Neural progenitor cell (in vitro differentiated cells): ENCODE results near the gene TRANK1. TPM values are rescaled to one million over a fixed set of nuclear protein-coding genes. Genes with fewer than 3 reads are reported as not detected.
A peak's percentile ranks its signal among the peaks of the same experiment; 100 is the strongest.
"Not testable (repeated sequence)": the region's sequence is repeated elsewhere in the genome, so short reads cannot be mapped to it uniquely, and the experiment has no call there.

ENCODE experiments used
- DNase-seq: peaks from one replicate; pipeline ENCODE4 v3.0.0-alpha.2; 2016; ENCODE audit warnings: low spot score
- H2AFZ ChIP-seq: fragments of 200-600 bp; sonication (generic); replicated peaks from 2 replicates; pipeline ENCODE4 v1.6.1; 2016; ENCODE audit warnings: antibody characterized with exemption
- H3F3A ChIP-seq: fragments of 200-600 bp; sonication (generic); 2 replicates; pipeline ENCODE4 v1.6.1; 2016; ENCODE audit warnings: antibody characterized with exemption, low read depth
- H3K27ac ChIP-seq: fragments of 200-600 bp; sonication (generic); 2 replicates; pipeline ENCODE4 v1.5.1; 2016; ENCODE audit warnings: mild to moderate bottlenecking
- H3K27me3 ChIP-seq: fragments of 200-600 bp; sonication (generic); 2 replicates; pipeline ENCODE4 v1.6.1; 2016; ENCODE audit warnings: mild to moderate bottlenecking, moderate library complexity
- H3K36me3 ChIP-seq: fragments of 200-600 bp; sonication (generic); 2 replicates; pipeline ENCODE4 v1.5.1; 2016
- H3K4me1 ChIP-seq: fragments of 200-600 bp; sonication (generic); 2 replicates; pipeline ENCODE4 v1.6.1; 2016; ENCODE audit warnings: mixed run types
- H3K4me2 ChIP-seq: fragments of 200-600 bp; sonication (generic); 2 replicates; pipeline ENCODE4 v1.6.1; 2016
- H3K4me3 ChIP-seq: fragments of 200-600 bp; sonication (generic); 2 replicates; pipeline ENCODE4 v1.5.1; 2016
- H3K79me2 ChIP-seq: fragments of 200-600 bp; sonication (generic); 2 replicates; pipeline ENCODE4 v1.6.1; 2016; ENCODE audit warnings: low read depth
- H3K9ac ChIP-seq: fragments of 200-600 bp; sonication (generic); 2 replicates; pipeline ENCODE4 v1.6.1; 2016
- H3K9me3 ChIP-seq: fragments of 200-600 bp; sonication (generic); 2 replicates; pipeline ENCODE4 v1.5.1; 2016; ENCODE audit warnings: low read depth
- H4K20me1 ChIP-seq: fragments of 200-600 bp; sonication (generic); 2 replicates; pipeline ENCODE4 v1.6.1; 2016; ENCODE audit warnings: low read depth
- H3K27ac Mint-ChIP-seq: 3 replicates; pipeline ENCODE4 v1.8.0; 2021; ENCODE audit warnings: mixed read lengths
- H3K27me3 Mint-ChIP-seq: 2 replicates; pipeline ENCODE4 v1.8.0; 2022; ENCODE audit warnings: low read depth, mild to moderate bottlenecking, inconsistent platforms, moderate library complexity, mixed read lengths; ENCODE audit not compliant: insufficient read depth
- H3K36me3 Mint-ChIP-seq: 3 replicates; pipeline ENCODE4 v1.8.0; 2021; ENCODE audit warnings: mixed read lengths
- H3K4me1 Mint-ChIP-seq: 3 replicates; pipeline ENCODE4 v1.8.0; 2021; ENCODE audit warnings: mixed read lengths
- H3K4me3 Mint-ChIP-seq: 3 replicates; pipeline ENCODE4 v1.8.0; 2021; ENCODE audit warnings: mild to moderate bottlenecking, moderate library complexity, mixed read lengths
- H3K9me3 Mint-ChIP-seq: 3 replicates; pipeline ENCODE4 v1.8.0; 2020; ENCODE audit warnings: mixed read lengths
- EZH2 ChIP-seq: fragments of 200-600 bp; sonication (generic); IDR thresholded peaks from 2 replicates; pipeline ENCODE4 v1.6.1; 2017; ENCODE audit warnings: antibody characterized with exemption, mild to moderate bottlenecking, moderate library complexity
- EZH2phosphoT487 ChIP-seq: fragments of 200-600 bp; sonication (generic); IDR thresholded peaks from 2 replicates; pipeline ENCODE4 v1.6.1; 2017; ENCODE audit warnings: antibody characterized with exemption
- total RNA-seq: library from RNA; depleted of rRNA; stranded (reverse); fragments of >200 nt; gene quantifications from 2 replicates; pipeline ENCODE4 v1.2.3, GENCODE V29; 2015; ENCODE audit warnings: low replicate concordance
- TF ChIP-seq, protein P1 (sequence below): fragments of 200-600 bp; sonication (generic); IDR thresholded peaks from 2 replicates; pipeline ENCODE4 v1.5.1; 2017; ENCODE audit warnings: antibody characterized with exemption, mild to moderate bottlenecking

The TRANK1 gene
- total RNA-seq, 1 donor from 2014 or later, result 10.5 TPM

DNA sequence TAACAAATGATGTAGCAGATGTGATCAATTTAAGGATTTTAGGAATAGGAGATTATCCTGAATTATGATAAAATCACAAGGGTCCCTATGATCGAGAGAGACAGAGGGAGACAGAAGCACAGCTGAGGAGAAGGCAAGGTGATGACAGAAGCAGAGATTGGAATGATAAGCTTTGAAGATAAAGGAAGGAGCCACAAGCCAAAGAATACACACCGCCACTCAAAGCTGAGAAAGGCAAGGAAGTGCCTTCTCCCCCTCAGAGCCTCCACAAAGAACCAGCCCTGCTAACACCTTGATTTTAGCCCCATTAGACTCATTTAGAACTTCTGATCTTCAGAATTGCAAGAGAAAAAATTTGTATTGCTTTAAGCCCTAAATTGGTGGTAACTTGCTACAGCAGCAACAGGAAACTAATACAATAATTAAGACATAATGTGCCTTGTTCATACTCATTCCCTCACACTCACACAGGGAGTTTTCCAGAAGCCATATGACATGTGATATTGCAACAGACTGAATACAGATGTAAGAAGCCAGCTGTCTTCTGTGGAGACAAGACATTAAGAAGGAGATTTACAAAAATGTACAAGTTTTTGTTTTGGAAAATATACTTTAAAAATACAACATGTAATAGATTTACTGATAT, 38.2 kb downstream of the TRANK1 start:
- H3K4me3 ChIP-seq, result no peak overlapping the region
- H3K36me3 Mint-ChIP-seq, result no peaks in the 10 kb centered on the region
- no peak overlapping the region for H3K4me2 ChIP-seq
- H3K27me3 ChIP-seq, result no peaks in the 10 kb centered on the region
- no peak for DNase-seq
- peaks cover 2% of the 10 kb centered on the region for H3K27me3 Mint-ChIP-seq
- H3K9me3 Mint-ChIP-seq, result no peaks in the 10 kb centered on the region
- no peaks in the 10 kb centered on the region for H3K36me3 ChIP-seq
- no peaks in the 10 kb centered on the region for H3K4me1 Mint-ChIP-seq
- no peaks in the 10 kb centered on the region for H3K4me1 ChIP-seq
- H3K9me3 ChIP-seq, result no peaks in the 10 kb centered on the region
- H2AFZ ChIP-seq, result no peak overlapping the region
- H3K27ac Mint-ChIP-seq, result no peak overlapping the region
- H3K27ac ChIP-seq, result no peak overlapping the region
- H4K20me1 ChIP-seq, result no peaks in the 10 kb centered on the region
- H3K79me2 ChIP-seq, result no peaks in the 10 kb centered on the region
- H3F3A ChIP-seq, result no peaks in the 10 kb centered on the region
- no peak overlapping the region for H3K4me3 Mint-ChIP-seq
- H3K9ac ChIP-seq, result no peak overlapping the region
- no peak for TF ChIP-seq EZH2phosphoT487
- TF ChIP-seq EZH2, result no peak
- TF ChIP-seq, protein P1, sequence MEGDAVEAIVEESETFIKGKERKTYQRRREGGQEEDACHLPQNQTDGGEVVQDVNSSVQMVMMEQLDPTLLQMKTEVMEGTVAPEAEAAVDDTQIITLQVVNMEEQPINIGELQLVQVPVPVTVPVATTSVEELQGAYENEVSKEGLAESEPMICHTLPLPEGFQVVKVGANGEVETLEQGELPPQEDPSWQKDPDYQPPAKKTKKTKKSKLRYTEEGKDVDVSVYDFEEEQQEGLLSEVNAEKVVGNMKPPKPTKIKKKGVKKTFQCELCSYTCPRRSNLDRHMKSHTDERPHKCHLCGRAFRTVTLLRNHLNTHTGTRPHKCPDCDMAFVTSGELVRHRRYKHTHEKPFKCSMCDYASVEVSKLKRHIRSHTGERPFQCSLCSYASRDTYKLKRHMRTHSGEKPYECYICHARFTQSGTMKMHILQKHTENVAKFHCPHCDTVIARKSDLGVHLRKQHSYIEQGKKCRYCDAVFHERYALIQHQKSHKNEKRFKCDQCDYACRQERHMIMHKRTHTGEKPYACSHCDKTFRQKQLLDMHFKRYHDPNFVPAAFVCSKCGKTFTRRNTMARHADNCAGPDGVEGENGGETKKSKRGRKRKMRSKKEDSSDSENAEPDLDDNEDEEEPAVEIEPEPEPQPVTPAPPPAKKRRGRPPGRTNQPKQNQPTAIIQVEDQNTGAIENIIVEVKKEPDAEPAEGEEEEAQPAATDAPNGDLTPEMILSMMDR, result no peak

DNA sequence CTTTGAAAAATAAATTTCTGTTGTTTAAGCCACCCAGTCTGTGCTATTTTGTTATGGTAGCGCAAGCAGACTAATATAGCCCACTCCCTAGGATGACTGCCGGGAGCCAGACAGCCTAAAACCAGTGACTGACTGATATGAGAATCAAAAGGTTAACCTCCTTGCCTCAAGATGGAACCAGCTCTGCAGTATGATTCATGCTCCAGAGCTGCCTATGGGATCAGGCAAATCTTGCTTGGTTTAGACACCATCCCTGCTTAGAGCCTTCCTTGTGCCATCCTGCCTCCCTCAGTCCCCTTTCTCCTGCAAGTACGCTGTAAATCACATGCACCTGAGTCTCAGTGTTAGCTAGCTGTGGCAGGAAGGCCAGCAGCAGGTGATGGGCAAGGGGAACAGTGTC, 39.3 kb downstream of the TRANK1 start:
- H3K4me3 ChIP-seq, result no peak overlapping the region
- Mint-ChIP-seq H3K36me3 (no peaks in the 10 kb centered on the region), H3K4me3 (no peak overlapping the region), H3K9me3 (no peaks in the 10 kb centered on the region), H3K27me3 (peaks cover 2% of the 10 kb centered on the region), H3K4me1 (no peaks in the 10 kb centered on the region), H3K27ac (no peak overlapping the region)
- no peak overlapping the region for H3K9ac ChIP-seq
- DNase-seq, result no peak
- H3K4me2 ChIP-seq, result no peak overlapping the region
- no peak overlapping the region for H2AFZ ChIP-seq
- no peaks in the 10 kb centered on the region for H3K27me3 ChIP-seq
- H4K20me1 ChIP-seq, result no peaks in the 10 kb centered on the region
- TF ChIP-seq, protein P1, result no peak
- no peak for TF ChIP-seq EZH2phosphoT487
- TF ChIP-seq EZH2, result no peak
- H3K9me3 ChIP-seq, result no peaks in the 10 kb centered on the region
- no peak overlapping the region for H3K27ac ChIP-seq
- no peaks in the 10 kb centered on the region for H3F3A ChIP-seq
- H3K79me2 ChIP-seq, result no peaks in the 10 kb centered on the region
- no peaks in the 10 kb centered on the region for H3K36me3 ChIP-seq
- H3K4me1 ChIP-seq, result no peaks in the 10 kb centered on the region

DNA sequence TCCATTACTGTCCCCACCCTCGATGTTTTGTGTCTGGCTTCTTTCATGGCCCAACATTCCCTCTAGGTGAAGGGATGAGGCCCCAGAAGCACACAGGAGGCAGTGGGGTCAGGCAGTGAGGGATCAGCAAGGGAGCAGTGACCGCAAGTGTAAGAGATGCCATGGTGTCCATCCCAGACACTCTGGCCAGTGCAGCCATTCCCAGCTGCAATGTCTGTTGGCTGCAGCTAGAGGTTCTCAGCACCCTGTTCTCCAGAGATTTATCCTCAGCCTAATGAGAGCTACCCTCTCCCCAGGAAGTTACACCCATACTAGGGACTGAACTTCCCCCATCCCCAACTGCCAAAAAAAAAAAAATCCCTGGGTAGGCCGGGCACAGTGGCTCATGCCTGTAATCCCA, 40.2 kb downstream of the TRANK1 start:
- TF ChIP-seq EZH2 (no peak), EZH2phosphoT487 (no peak)
- TF ChIP-seq, protein P1, result peak; percentile 48
- peaks cover 2% of the 10 kb centered on the region for H3K27me3 Mint-ChIP-seq
- H3K4me2 ChIP-seq, result no peak overlapping the region

DNA sequence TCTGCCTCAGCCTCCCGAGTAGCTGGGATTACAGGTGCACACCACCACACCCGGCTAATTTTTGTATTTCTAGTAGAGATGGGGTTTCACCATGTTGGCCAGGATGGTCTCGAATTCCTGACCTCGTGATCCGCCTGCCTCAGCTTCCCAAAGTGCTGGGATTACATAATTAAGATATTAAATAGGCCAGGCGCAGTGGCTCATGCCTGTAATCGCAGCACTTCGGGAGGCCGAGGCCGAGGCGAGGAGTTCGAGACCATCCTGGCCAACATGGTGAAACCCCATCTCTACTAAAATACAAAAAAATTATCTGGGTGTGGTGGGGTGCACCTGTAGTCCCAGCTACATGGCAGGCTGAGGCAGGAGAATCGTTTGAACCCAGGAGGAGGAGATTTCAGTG, 40.8 kb downstream of the TRANK1 start:
- H3K4me2 ChIP-seq, H3K9me3 Mint-ChIP-seq, H4K20me1 ChIP-seq, H3K4me1 ChIP-seq, H2AFZ ChIP-seq, H3K4me3 Mint-ChIP-seq, H3K79me2 ChIP-seq, DNase-seq, H3K27ac ChIP-seq, H3K9me3 ChIP-seq, H3F3A ChIP-seq, H3K27me3 ChIP-seq, H3K27ac Mint-ChIP-seq, H3K4me1 Mint-ChIP-seq, H3K4me3 ChIP-seq, H3K27me3 Mint-ChIP-seq, H3K36me3 Mint-ChIP-seq, H3K36me3 ChIP-seq, H3K9ac ChIP-seq: not testable (repeated sequence)

More for the DNA sequence above, 40.2 kb downstream of the TRANK1 start:
- no peaks in the 10 kb centered on the region for H3K4me1 Mint-ChIP-seq
- Histone ChIP-seq H3K36me3 (no peaks in the 10 kb centered on the region), H3K9me3 (no peaks in the 10 kb centered on the region), H3F3A (no peaks in the 10 kb centered on the region), H3K4me3 (no peak overlapping the region), H4K20me1 (no peaks in the 10 kb centered on the region), H3K79me2 (no peaks in the 10 kb centered on the region), H3K27ac (no peak overlapping the region), H3K4me1 (no peaks in the 10 kb centered on the region), H2AFZ (no peak overlapping the region), H3K27me3 (no peaks in the 10 kb centered on the region), H3K9ac (no peak overlapping the region)
- no peak overlapping the region for H3K4me3 Mint-ChIP-seq
- peak; percentile 48 for DNase-seq
- H3K27ac Mint-ChIP-seq, result no peak overlapping the region
- H3K36me3 Mint-ChIP-seq, result no peaks in the 10 kb centered on the region
- H3K9me3 Mint-ChIP-seq, result no peaks in the 10 kb centered on the region
